Neural cell (in vitro differentiated cells): ENCODE measurements around the gene SKOR1. TPM values are rescaled to one million over a fixed set of nuclear protein-coding genes. Genes with fewer than 3 reads are reported as not detected.

Source experiments
- H2AFZ ChIP-seq: fragments of 200-600, 300-800 bp; sonication (generic), shearing (Covaris generic); 2 replicates; pipeline ENCODE4 v1.6.0; 2014; ENCODE audit warnings: low read depth, mild to moderate bottlenecking, antibody characterized with exemption, low read length, moderate library complexity
- H3F3A ChIP-seq: fragments of 200-600 bp; shearing (Covaris generic); 2 replicates; pipeline ENCODE4 v1.6.1; 2016; ENCODE audit warnings: mild to moderate bottlenecking, moderate library complexity, mixed read lengths, antibody characterized with exemption, low read length; ENCODE audit not compliant: insufficient read depth, poor library complexity, severe bottlenecking
- H3K27ac ChIP-seq: fragments of 200-600, 300-800 bp; sonication (generic), shearing (Covaris generic); 2 replicates; pipeline ENCODE4 v1.5.1; 2014; ENCODE audit warnings: mild to moderate bottlenecking, low read length, moderate library complexity
- H3K27me3 ChIP-seq: fragments of 300-800, 200-600 bp; sonication (generic), shearing (Covaris generic); 2 replicates; pipeline ENCODE4 v1.6.0; 2014; ENCODE audit warnings: mild to moderate bottlenecking, low read depth, low read length, moderate library complexity; ENCODE audit not compliant: insufficient read depth
- H3K36me3 ChIP-seq: fragments of 300-800, 200-600 bp; sonication (generic), shearing (Covaris generic); 2 replicates; pipeline ENCODE4 v1.5.1; 2014; ENCODE audit warnings: mild to moderate bottlenecking, antibody characterized with exemption, low read length, moderate library complexity; ENCODE audit not compliant: insufficient read depth
- H3K4me2 ChIP-seq: fragments of 300-800, 200-600 bp; sonication (generic), shearing (Covaris generic); 2 replicates; pipeline ENCODE4 v1.6.0; 2014; ENCODE audit warnings: mild to moderate bottlenecking, low read length
- H3K4me3 ChIP-seq: fragments of 300-800, 200-600 bp; sonication (generic), shearing (Covaris generic); 2 replicates; pipeline ENCODE4 v1.5.1; 2014; ENCODE audit warnings: mild to moderate bottlenecking, low read length, moderate library complexity
- H3K79me2 ChIP-seq: fragments of 200-600 bp; shearing (Covaris generic); replicated peaks from 2 replicates; pipeline ENCODE4 v1.6.0; 2014; ENCODE audit warnings: mild to moderate bottlenecking, low read length, moderate library complexity; ENCODE audit not compliant: insufficient read depth
- H3K9ac ChIP-seq: fragments of 300-800, 200-600 bp; sonication (generic), shearing (Covaris generic); 2 replicates; pipeline ENCODE4 v1.6.1; 2016; ENCODE audit warnings: mild to moderate bottlenecking, low read length, mixed read lengths
- H3K9me2 ChIP-seq: fragments of 200-600 bp; shearing (Covaris generic); 2 replicates; pipeline ENCODE4 v1.6.1; 2016; ENCODE audit warnings: mild to moderate bottlenecking, low read length, mixed read lengths; ENCODE audit not compliant: insufficient read depth
- H3K9me3 ChIP-seq: fragments of 200-600, 300-800 bp; sonication (generic), shearing (Covaris generic); 2 replicates; pipeline ENCODE4 v1.6.1; 2016; ENCODE audit warnings: mild to moderate bottlenecking, mixed run types, low read length, moderate library complexity, mixed read lengths
- H4K20me1 ChIP-seq: fragments of 200-600 bp; shearing (Covaris generic); 2 replicates; pipeline ENCODE4 v1.6.1; 2016; ENCODE audit warnings: mild to moderate bottlenecking, mixed run types; ENCODE audit not compliant: insufficient read depth
- CTCF ChIP-seq: fragments of 450-650 bp; IDR thresholded peaks from 2 replicates; pipeline ENCODE4 v1.5.1; 2014; ENCODE audit warnings: antibody characterized with exemption, mild to moderate bottlenecking, moderate library complexity; ENCODE audit not compliant: poor library complexity, severe bottlenecking
- EP300 ChIP-seq: fragments of 450-650 bp; conservative IDR thresholded peaks from 2 replicates; pipeline ENCODE4 v1.6.1; 2014; ENCODE audit warnings: antibody characterized with exemption, mild to moderate bottlenecking, moderate library complexity; ENCODE audit not compliant: poor library complexity, severe bottlenecking
- EZH2 ChIP-seq: fragments of 200-600, 300-800 bp; shearing (Covaris generic), sonication (generic); IDR thresholded peaks from 2 replicates; pipeline ENCODE4 v1.6.1; 2014; ENCODE audit warnings: antibody characterized with exemption, low read length, borderline replicate concordance, mild to moderate bottlenecking; ENCODE audit not compliant: insufficient read depth, poor library complexity, severe bottlenecking
- MXI1 ChIP-seq: fragments of 450-650 bp; conservative IDR thresholded peaks from 2 replicates; pipeline ENCODE4 v1.6.1; 2014; ENCODE audit warnings: antibody characterized with exemption, mild to moderate bottlenecking; ENCODE audit not compliant: poor library complexity, severe bottlenecking
- POLR2AphosphoS5 ChIP-seq: IDR thresholded peaks from 2 replicates; pipeline ENCODE4 v1.6.1; 2012
- RAD21 ChIP-seq: fragments of 450-650 bp; conservative IDR thresholded peaks from 2 replicates; pipeline ENCODE4 v1.6.1; 2014; ENCODE audit warnings: antibody characterized with exemption, mild to moderate bottlenecking, moderate library complexity
- REST ChIP-seq: IDR thresholded peaks from 2 replicates; pipeline ENCODE4 v1.6.1; 2012; ENCODE audit warnings: borderline replicate concordance
- SMC3 ChIP-seq: fragments of 450-650 bp; conservative IDR thresholded peaks from 2 replicates; pipeline ENCODE4 v1.6.1; 2014; ENCODE audit warnings: antibody characterized with exemption, mild to moderate bottlenecking, moderate library complexity; ENCODE audit not compliant: poor library complexity
- TAF1 ChIP-seq: IDR thresholded peaks from 2 replicates; pipeline ENCODE4 v1.6.1; 2012; ENCODE audit warnings: low read depth
- polyA plus RNA-seq: library from polyadenylated mRNA; depleted of rRNA; stranded (reverse); fragments of >200 nt; gene quantifications from 2 replicates; pipeline ENCODE4 v1.2.3, GENCODE V29; 2014

The SKOR1 gene
- polyA plus RNA-seq, 1 donor from 2014 or later = 0.81 TPM

GRCh38 chr15:67782691-67782991 lies 42.7 kb upstream of the SKOR1 start:
- H2AFZ ChIP-seq = no peak overlapping the region
- no peaks in the 10 kb centered on the region for H3K79me2 ChIP-seq
- H3K9ac ChIP-seq = no peak overlapping the region
- no peak overlapping the region for H3K4me3 ChIP-seq
- no peak overlapping the region for H3K4me2 ChIP-seq
- no peaks in the 10 kb centered on the region for H3K36me3 ChIP-seq
- H3K27ac ChIP-seq = no peak overlapping the region
- TF ChIP-seq MXI1 = no peak
- TF ChIP-seq POLR2AphosphoS5 = no peak
- TF ChIP-seq TAF1 = no peak
- TF ChIP-seq RAD21 = no peak
- no peaks in the 10 kb centered on the region for H3K9me2 ChIP-seq
- no peaks in the 10 kb centered on the region for H4K20me1 ChIP-seq
- no peaks in the 10 kb centered on the region for H3F3A ChIP-seq
- no peaks in the 10 kb centered on the region for H3K9me3 ChIP-seq
- peaks cover 4% of the 10 kb centered on the region for H3K27me3 ChIP-seq

- Histone ChIP-seq H3K36me3 (no peaks in the 10 kb centered on the region), H4K20me1 (no peaks in the 10 kb centered on the region), H3K9me3 (no peaks in the 10 kb centered on the region), H3F3A (no peaks in the 10 kb centered on the region), H3K4me2 (no peak overlapping the region), H3K27me3 (peaks cover 4% of the 10 kb centered on the region), H2AFZ (no peak overlapping the region), H3K9ac (no peak overlapping the region), H3K27ac (no peak overlapping the region), H3K79me2 (no peaks in the 10 kb centered on the region), H3K4me3 (no peak overlapping the region), H3K9me2 (no peaks in the 10 kb centered on the region)
- TF ChIP-seq EP300 = no peak
- TF ChIP-seq EZH2 = no peak
- no peak for TF ChIP-seq RAD21
- TF ChIP-seq CTCF = no peak
- TF ChIP-seq TAF1 = no peak
- TF ChIP-seq MXI1 = no peak
- no peak for TF ChIP-seq SMC3
- TF ChIP-seq POLR2AphosphoS5 = no peak
- TF ChIP-seq REST = no peak
Measured at GRCh38 chr15:67783303-67783702, 42.0 kb upstream of the SKOR1 start.

GRCh38 chr15:67784090-67784781 lies 41.1 kb upstream of the SKOR1 start:
- Histone ChIP-seq H3K9me2 (no peaks in the 10 kb centered on the region), H3K27ac (no peak overlapping the region), H3K27me3 (peaks cover 4% of the 10 kb centered on the region), H3K79me2 (no peaks in the 10 kb centered on the region), H3K9me3 (no peaks in the 10 kb centered on the region), H3K9ac (no peak overlapping the region), H3K4me2 (no peak overlapping the region), H3K36me3 (no peaks in the 10 kb centered on the region), H3F3A (no peaks in the 10 kb centered on the region), H4K20me1 (no peaks in the 10 kb centered on the region), H3K4me3 (no peak overlapping the region), H2AFZ (no peak overlapping the region)
- TF ChIP-seq EP300 (no peak), MXI1 (no peak), RAD21 (no peak), EZH2 (no peak)
